ENCODE data around the gene TLX1.

- TF ChIP-seq CTCF (IDR thresholded peaks at IDR 0.05) (no peak), POLR2A (IDR thresholded peaks at IDR 0.05; ENCODE audit: low read length) (no peak), REST (IDR thresholded peaks at IDR 0.05) (no peak), FOSL2 (IDR thresholded peaks at IDR 0.05) (no peak), FOSL2 (CRISPR knock-in tag; IDR thresholded peaks at IDR 0.05) (no peak), ESRRA (IDR thresholded peaks at IDR 0.05; ENCODE audit: borderline replicate concordance, low read length) (no peak), HOXA7 (CRISPR knock-in tag; IDR thresholded peaks at IDR 0.05) (no peak), SREBF2 (IDR thresholded peaks at IDR 0.05) (no peak), PBX3 (IDR thresholded peaks at IDR 0.05) (no peak)
These were observed 7.8 kb upstream of the TLX1 start for GRCh38 chr10:101123085-101123814.

Measured in A549 (cell line).